ENCODE results near the gene CNNM2.

CNNM2 gene

DNA sequence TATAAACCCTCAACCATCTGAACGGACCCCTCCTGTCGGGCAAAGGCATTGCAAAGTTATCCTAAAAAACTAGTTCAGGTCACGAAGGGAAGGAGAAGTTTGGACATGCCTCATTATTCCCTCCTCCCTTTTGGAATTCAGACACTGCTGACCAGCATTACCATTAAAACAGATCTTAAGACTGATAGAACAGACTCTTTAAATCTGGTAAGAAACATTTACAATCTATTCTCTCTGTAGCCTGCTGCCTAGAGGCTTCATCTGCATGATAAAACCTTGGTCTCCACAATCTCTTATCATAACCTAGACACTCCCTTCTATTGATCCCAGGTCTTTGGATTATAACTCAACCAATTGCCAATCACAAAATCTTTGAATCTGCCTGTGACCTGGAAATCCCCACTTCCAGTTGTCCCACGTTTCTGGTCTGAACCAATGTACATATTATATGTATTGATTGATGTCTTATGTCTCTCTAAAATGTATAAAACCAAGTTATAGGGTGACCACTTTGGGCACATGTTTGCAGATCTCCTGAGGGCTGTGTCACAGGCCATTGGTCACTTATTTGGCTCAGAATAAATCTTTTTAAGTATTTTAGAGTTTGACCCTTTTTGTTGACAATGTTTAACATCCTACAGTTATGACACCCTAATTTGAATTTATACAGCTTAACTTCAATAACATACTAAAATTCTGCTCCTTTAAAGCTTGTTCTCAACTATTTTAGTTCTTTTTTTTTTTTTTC, 23.5 kb upstream of the CNNM2 start:
- no peak overlapping the region for H3K4me3 ChIP-seq (ENCODE audit: low read depth in 1 of 2, low read length in 2 of 2)
- H3K27ac ChIP-seq (ENCODE audit: low read depth, low read length) = no peak overlapping the region
- no peaks in the 10 kb centered on the region for H3K9me3 ChIP-seq (ENCODE audit: control insufficient read depth in 1 of 2, low read length in 2 of 2)
- H3K27me3 ChIP-seq (ENCODE audit: control insufficient read depth in 1 of 2, insufficient read depth in 2 of 2, low read length in 2 of 2) = no peaks in the 10 kb centered on the region
- H3K36me3 ChIP-seq (ENCODE audit: control insufficient read depth in 1 of 2, insufficient read depth in 2 of 2, low read length in 2 of 2) = no peaks in the 10 kb centered on the region
- no peak overlapping the region for H3K9ac ChIP-seq (ENCODE audit: low read depth in 1 of 2, low read length in 2 of 2)
- H3K4me1 ChIP-seq (ENCODE audit: control insufficient read depth in 1 of 2, insufficient read depth in 2 of 2, low read length in 2 of 2) = no peaks in the 10 kb centered on the region

DNA sequence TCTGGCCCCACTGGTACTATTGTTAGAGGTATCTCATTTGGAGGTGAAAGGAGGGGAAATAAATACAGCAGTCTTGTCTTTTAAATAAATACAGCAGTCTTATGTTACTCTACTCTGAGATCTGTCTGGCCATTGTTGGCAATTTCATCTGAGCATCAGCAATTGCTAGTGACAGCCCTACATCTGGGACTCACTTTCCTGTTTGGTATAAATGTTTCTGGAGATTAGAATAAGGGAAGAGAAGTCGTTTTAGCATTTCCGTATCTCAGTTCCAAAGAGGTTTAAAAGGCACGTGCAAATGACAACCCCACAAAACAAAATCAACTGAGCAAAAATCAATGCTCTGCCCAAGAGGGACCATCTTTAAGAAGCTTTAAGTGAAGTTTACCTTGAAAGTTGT, 18.1 kb upstream of the CNNM2 start:
- no peaks in the 10 kb centered on the region for H3K27me3 ChIP-seq (ENCODE audit: control insufficient read depth in 1 of 2, insufficient read depth in 2 of 2, low read length in 2 of 2)
- H3K36me3 ChIP-seq (ENCODE audit: control insufficient read depth in 1 of 2, insufficient read depth in 2 of 2, low read length in 2 of 2) = no peaks in the 10 kb centered on the region
- H3K9me3 ChIP-seq (ENCODE audit: control insufficient read depth in 1 of 2, low read length in 2 of 2) = no peaks in the 10 kb centered on the region
- H3K4me3 ChIP-seq (ENCODE audit: low read depth in 1 of 2, low read length in 2 of 2) = no peak overlapping the region
- no peak overlapping the region for H3K27ac ChIP-seq (ENCODE audit: low read depth, low read length)
- no peaks in the 10 kb centered on the region for H3K4me1 ChIP-seq (ENCODE audit: control insufficient read depth in 1 of 2, insufficient read depth in 2 of 2, low read length in 2 of 2)
- no peak overlapping the region for H3K9ac ChIP-seq (ENCODE audit: low read depth in 1 of 2, low read length in 2 of 2)

DNA sequence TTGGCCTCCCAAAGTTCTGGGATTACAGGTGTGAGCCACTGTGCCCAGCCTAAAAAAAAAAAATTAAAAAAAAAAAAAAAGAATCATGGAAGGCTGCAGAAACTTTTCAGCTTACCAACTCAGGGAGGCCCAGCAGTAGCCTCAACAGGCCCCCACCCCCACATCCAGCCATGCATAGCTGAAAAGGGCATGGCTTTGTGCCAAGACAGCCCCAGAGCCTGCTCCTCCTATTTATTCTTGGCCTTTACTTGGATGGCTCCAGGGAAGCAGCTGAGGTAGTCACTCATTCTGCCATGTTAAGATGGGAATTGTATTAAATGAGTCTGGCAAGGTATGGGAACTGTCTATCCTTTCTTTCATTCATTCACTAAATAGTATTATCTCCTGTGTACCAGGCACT, 13.7 kb upstream of the CNNM2 start:
- Histone ChIP-seq H3K9me3 (ENCODE audit: control insufficient read depth in 1 of 2, low read length in 2 of 2) (no peaks in the 10 kb centered on the region), H3K4me1 (ENCODE audit: control insufficient read depth in 1 of 2, insufficient read depth in 2 of 2, low read length in 2 of 2) (no peaks in the 10 kb centered on the region), H3K4me3 (ENCODE audit: low read depth in 1 of 2, low read length in 2 of 2) (no peak overlapping the region), H3K9ac (ENCODE audit: low read depth in 1 of 2, low read length in 2 of 2) (no peak overlapping the region), H3K36me3 (ENCODE audit: control insufficient read depth in 1 of 2, insufficient read depth in 2 of 2, low read length in 2 of 2) (no peaks in the 10 kb centered on the region), H3K27ac (ENCODE audit: low read depth, low read length) (no peak overlapping the region), H3K27me3 (ENCODE audit: control insufficient read depth in 1 of 2, insufficient read depth in 2 of 2, low read length in 2 of 2) (no peaks in the 10 kb centered on the region)

DNA sequence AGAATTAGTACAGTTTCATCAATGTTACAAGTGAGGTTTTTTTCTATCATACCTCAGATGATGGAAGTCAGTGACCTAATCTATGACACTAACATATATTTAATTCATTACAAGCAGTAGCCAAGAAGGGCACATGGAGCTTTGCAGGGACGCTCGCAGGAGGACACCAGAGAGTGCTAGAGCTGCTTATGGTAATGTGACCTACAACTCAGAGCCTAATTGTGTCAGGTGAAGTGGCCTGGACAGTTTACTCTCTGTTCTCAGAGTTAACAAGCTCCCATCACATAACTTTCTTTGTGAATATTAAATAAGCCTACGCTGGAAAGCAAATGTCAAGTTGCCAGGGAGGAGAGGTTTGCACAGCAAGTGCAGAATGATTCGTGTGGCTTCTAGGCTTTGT, 11.6 kb upstream of the CNNM2 start:
- no peaks in the 10 kb centered on the region for H3K4me1 ChIP-seq (ENCODE audit: control insufficient read depth in 1 of 2, insufficient read depth in 2 of 2, low read length in 2 of 2)
- H3K9me3 ChIP-seq (ENCODE audit: control insufficient read depth in 1 of 2, low read length in 2 of 2) = no peaks in the 10 kb centered on the region
- H3K27me3 ChIP-seq (ENCODE audit: control insufficient read depth in 1 of 2, insufficient read depth in 2 of 2, low read length in 2 of 2) = no peaks in the 10 kb centered on the region
- H3K9ac ChIP-seq (ENCODE audit: low read depth in 1 of 2, low read length in 2 of 2) = no peak overlapping the region
- no peak overlapping the region for H3K27ac ChIP-seq (ENCODE audit: low read depth, low read length)
- H3K4me3 ChIP-seq (ENCODE audit: low read depth in 1 of 2, low read length in 2 of 2) = no peak overlapping the region
- no peaks in the 10 kb centered on the region for H3K36me3 ChIP-seq (ENCODE audit: control insufficient read depth in 1 of 2, insufficient read depth in 2 of 2, low read length in 2 of 2)

DNA sequence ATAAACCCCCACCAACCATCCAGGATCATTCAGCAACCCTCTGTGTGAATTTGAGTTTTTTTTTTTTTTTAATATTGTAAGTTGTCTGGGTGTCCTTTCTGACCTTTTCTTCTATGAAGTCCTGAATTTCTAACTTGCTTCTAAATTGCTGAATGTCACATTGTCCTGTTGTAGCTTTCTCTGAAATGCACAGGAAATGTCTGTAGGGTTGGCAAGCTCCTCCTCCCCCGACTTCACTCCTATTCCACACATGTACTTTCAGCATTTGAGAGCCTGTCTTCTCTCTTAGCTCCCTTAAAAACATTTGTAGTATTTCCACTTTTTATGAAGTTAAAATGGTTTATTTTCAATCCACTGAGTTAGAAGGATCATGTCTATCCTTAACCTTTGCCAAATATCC, 3.3 kb upstream of the CNNM2 start:
- no peak overlapping the region for H3K9ac ChIP-seq (ENCODE audit: low read depth in 1 of 2, low read length in 2 of 2)
- H3K36me3 ChIP-seq (ENCODE audit: control insufficient read depth in 1 of 2, insufficient read depth in 2 of 2, low read length in 2 of 2) = no peaks in the 10 kb centered on the region
- no peaks in the 10 kb centered on the region for H3K9me3 ChIP-seq (ENCODE audit: control insufficient read depth in 1 of 2, low read length in 2 of 2)
- peaks cover 11 to 19% of the 10 kb centered on the region in 2 donors for H3K4me1 ChIP-seq (ENCODE audit: control insufficient read depth in 1 of 2, insufficient read depth in 2 of 2, low read length in 2 of 2)
- no peak overlapping the region for H3K27ac ChIP-seq (ENCODE audit: low read depth, low read length)
- H3K27me3 ChIP-seq (ENCODE audit: control insufficient read depth in 1 of 2, insufficient read depth in 2 of 2, low read length in 2 of 2) = no peaks in the 10 kb centered on the region
- H3K4me3 ChIP-seq (ENCODE audit: low read depth in 1 of 2, low read length in 2 of 2) = no peak overlapping the region

DNA sequence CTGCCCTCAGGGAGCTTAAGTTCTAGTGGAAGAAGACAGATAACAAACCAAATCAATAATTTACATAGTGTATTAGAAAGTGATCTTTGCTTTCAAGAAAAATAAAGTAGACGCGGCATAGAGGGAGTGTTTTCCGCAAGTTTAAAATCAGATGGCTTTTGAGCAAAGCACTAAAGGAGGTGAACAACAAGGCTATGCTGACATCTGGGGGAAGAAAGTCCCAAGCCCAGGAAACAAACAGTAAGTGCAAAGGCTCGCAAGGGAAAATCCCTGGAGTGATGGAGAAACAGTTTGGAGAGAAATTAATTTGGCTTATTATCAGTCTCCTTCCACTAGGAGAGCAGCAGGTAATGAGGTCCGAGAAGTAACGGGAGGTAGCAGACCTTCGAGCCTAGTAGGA, 1.9 kb upstream of the CNNM2 start:
- Histone ChIP-seq H3K4me1 (ENCODE audit: control insufficient read depth in 1 of 2, insufficient read depth in 2 of 2, low read length in 2 of 2) (peaks cover 25 to 33% of the 10 kb centered on the region in 2 donors), H3K36me3 (ENCODE audit: control insufficient read depth in 1 of 2, insufficient read depth in 2 of 2, low read length in 2 of 2) (no peaks in the 10 kb centered on the region), H3K27ac (ENCODE audit: low read depth, low read length) (no peak overlapping the region), H3K27me3 (ENCODE audit: control insufficient read depth in 1 of 2, insufficient read depth in 2 of 2, low read length in 2 of 2) (no peaks in the 10 kb centered on the region), H3K9me3 (ENCODE audit: control insufficient read depth in 1 of 2, low read length in 2 of 2) (no peaks in the 10 kb centered on the region), H3K9ac (ENCODE audit: low read depth in 1 of 2, low read length in 2 of 2) (no peak overlapping the region), H3K4me3 (ENCODE audit: low read depth in 1 of 2, low read length in 2 of 2) (peak overlapping the region in 1 of 2 donors; percentile 32)

DNA sequence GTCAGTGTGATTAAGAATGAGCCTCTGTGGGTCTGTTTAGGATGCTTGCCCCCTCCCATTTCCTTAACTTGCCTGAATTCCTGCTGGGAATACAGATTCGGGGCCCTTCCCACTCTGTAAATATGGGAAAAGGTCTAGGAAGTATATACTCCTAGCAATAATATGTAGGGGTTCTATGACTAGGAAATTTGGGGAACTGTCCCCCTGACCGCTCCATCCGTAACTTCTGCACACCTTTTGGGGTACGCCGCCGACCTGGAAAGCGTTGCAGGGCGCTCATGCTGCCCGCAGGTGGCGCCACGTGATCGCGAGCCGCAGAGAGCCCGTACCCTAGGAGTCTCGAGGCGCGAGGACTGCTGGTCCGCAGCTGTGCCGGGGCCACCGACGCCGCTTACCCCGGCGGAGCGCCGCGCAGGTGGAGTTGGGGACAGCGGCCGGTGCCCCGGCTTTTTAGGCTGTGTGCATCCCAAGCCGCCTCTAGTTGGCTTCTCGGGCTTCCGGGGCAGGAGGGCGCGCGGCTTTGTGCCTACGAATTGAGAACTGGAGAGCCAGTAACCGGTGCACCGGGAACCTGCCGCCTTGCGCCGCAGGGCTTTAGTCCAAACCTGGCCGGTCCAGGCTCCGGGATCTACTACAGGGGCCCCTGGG, 656 bp upstream of the CNNM2 start:
- Histone ChIP-seq H3K27me3 (ENCODE audit: control insufficient read depth in 1 of 2, insufficient read depth in 2 of 2, low read length in 2 of 2) (no peaks in the 10 kb centered on the region), H3K27ac (ENCODE audit: low read depth, low read length) (peak overlapping the region; percentile 58), H3K9me3 (ENCODE audit: control insufficient read depth in 1 of 2, low read length in 2 of 2) (no peaks in the 10 kb centered on the region), H3K9ac (ENCODE audit: low read depth in 1 of 2, low read length in 2 of 2) (peak overlapping the region; percentile 48 to 51), H3K4me1 (ENCODE audit: control insufficient read depth in 1 of 2, insufficient read depth in 2 of 2, low read length in 2 of 2) (peaks cover 30 to 35% of the 10 kb centered on the region in 2 donors), H3K4me3 (ENCODE audit: low read depth in 1 of 2, low read length in 2 of 2) (peak overlapping the region; percentile 90 to 93), H3K36me3 (ENCODE audit: control insufficient read depth in 1 of 2, insufficient read depth in 2 of 2, low read length in 2 of 2) (no peaks in the 10 kb centered on the region)

DNA sequence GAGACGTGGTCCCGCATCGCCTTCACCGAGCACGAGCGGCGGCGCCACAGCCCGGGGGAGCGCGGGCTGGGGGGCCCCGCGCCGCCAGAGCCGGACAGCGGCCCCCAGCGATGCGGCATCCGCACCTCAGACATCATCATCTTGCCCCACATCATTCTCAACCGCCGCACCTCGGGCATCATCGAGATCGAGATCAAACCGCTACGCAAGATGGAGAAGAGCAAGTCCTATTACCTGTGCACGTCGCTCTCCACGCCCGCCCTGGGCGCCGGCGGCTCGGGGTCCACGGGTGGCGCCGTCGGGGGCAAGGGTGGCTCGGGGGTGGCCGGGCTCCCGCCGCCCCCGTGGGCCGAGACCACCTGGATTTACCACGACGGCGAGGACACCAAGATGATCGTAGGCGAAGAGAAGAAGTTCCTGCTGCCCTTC, 737 bp downstream of the CNNM2 start:
- peak overlapping the region; percentile 56 to 70 for H3K9ac ChIP-seq (ENCODE audit: low read depth in 1 of 2, low read length in 2 of 2)
- H3K27me3 ChIP-seq (ENCODE audit: control insufficient read depth in 1 of 2, insufficient read depth in 2 of 2, low read length in 2 of 2) = no peaks in the 10 kb centered on the region
- H3K27ac ChIP-seq (ENCODE audit: low read depth, low read length) = peak overlapping the region; percentile 70
- H3K4me3 ChIP-seq (ENCODE audit: low read depth in 1 of 2, low read length in 2 of 2) = peak overlapping the region; percentile 90 to 93
- no peaks in the 10 kb centered on the region for H3K9me3 ChIP-seq (ENCODE audit: control insufficient read depth in 1 of 2, low read length in 2 of 2)
- H3K4me1 ChIP-seq (ENCODE audit: control insufficient read depth in 1 of 2, insufficient read depth in 2 of 2, low read length in 2 of 2) = peaks cover 41 to 47% of the 10 kb centered on the region in 2 donors
- H3K36me3 ChIP-seq (ENCODE audit: control insufficient read depth in 1 of 2, insufficient read depth in 2 of 2, low read length in 2 of 2) = no peaks in the 10 kb centered on the region

DNA sequence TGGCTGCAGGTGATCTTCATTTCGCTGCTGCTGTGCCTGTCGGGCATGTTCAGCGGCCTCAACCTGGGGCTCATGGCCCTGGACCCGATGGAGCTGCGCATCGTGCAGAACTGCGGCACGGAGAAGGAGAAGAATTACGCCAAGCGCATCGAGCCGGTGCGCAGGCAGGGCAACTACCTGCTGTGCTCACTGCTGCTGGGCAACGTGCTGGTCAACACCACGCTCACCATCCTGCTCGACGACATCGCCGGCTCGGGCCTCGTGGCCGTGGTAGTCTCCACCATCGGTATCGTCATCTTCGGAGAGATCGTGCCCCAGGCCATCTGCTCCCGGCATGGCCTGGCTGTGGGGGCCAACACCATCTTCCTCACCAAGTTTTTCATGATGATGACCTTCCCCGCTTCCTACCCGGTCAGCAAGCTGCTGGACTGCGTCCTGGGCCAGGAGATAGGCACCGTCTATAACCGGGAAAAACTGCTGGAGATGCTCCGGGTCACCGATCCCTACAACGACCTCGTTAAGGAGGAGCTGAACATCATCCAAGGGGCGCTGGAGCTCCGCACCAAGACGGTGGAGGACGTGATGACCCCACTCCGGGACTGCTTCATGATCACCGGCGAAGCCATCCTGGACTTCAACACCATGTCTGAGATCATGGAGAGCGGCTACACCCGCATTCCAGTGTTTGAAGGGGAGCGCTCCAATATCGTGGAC, 1.3 kb downstream of the CNNM2 start:
- Histone ChIP-seq H3K9ac (ENCODE audit: low read depth in 1 of 2, low read length in 2 of 2) (peak overlapping the region; percentile 56 to 70), H3K27me3 (ENCODE audit: control insufficient read depth in 1 of 2, insufficient read depth in 2 of 2, low read length in 2 of 2) (no peaks in the 10 kb centered on the region), H3K9me3 (ENCODE audit: control insufficient read depth in 1 of 2, low read length in 2 of 2) (no peaks in the 10 kb centered on the region), H3K4me1 (ENCODE audit: control insufficient read depth in 1 of 2, insufficient read depth in 2 of 2, low read length in 2 of 2) (peaks cover 41 to 48% of the 10 kb centered on the region in 2 donors), H3K27ac (ENCODE audit: low read depth, low read length) (no peak overlapping the region), H3K4me3 (ENCODE audit: low read depth in 1 of 2, low read length in 2 of 2) (peak overlapping the region; percentile 90 to 93), H3K36me3 (ENCODE audit: control insufficient read depth in 1 of 2, insufficient read depth in 2 of 2, low read length in 2 of 2) (no peaks in the 10 kb centered on the region)

Data from duodenal mucosa (tissue), 2 donors.